K562 (cell line): ENCODE results near the gene ALG9. TPM values are rescaled to one million over a fixed set of nuclear protein-coding genes. Genes with fewer than 3 reads are reported as not detected.

Experiments used
- ATAC-seq: fragments of 200-7000 bp; cut with Tn5 transposase; 3 replicates; pipeline ENCODE4 v1.9.1; 2020; ENCODE audit warnings: moderate library complexity
- BruUV-seq: library from RNA; stranded (reverse); fragments of 400-500 nt; replicated peaks from 2 replicates; lab custom pipeline; 2021; lab: Mats Ljungman, UMichigan
- CTCF ChIA-PET: fragments of 300-600 bp; formaldehyde crosslinking; extraction: SDS; loops from one replicate; lab custom pipeline; 2021; ENCODE audit warnings: low intra/inter-chr PET ratio; lab: Yijun Ruan, JAX
- POLR2A ChIA-PET: fragments of 300-600, 350-650 bp; sonication (Branson Sonifier 250); formaldehyde crosslinking; extraction: SDS; loops from one replicate; lab custom pipeline; 2021; ENCODE audit warnings: antibody characterized with exemption, inconsistent platforms; lab: Yijun Ruan, JAX
- DNase-seq, 4 experiments: peaks; one replicate each; pipeline versions ENCODE4 v3.0.0 to v3.0.0-alpha.2; 2011 to 2018; ENCODE audit warnings: low spot score in 3 of 4, mixed read lengths in 3 of 4; ENCODE audit errors: extremely low read depth in 1 of 4
- FAIRE-seq: peaks from 2 replicates; lab custom pipeline; 2011; peaks lifted over from hg19 to GRCh38; lab: Jason Lieb, UNC
- H2AFZ ChIP-seq: 2 replicates; pipeline ENCODE4 v1.6.0; 2011; ENCODE audit warnings: low read depth, low read length, control low read depth, inconsistent platforms
- H3K27ac ChIP-seq: fragments of 200-600 bp; 3 replicates; pipeline ENCODE4 v1.8.0; 2011; ENCODE audit warnings: low read depth, mild to moderate bottlenecking, control low read depth, inconsistent platforms, low read length, moderate library complexity, mixed read lengths; ENCODE audit errors: extremely low read depth
- H3K27me3 ChIP-seq, 2 experiments: fragments of 300-600 bp in 1 of 2; 2 replicates in 1 of 2; 3 replicates in 1 of 2; pipeline versions ENCODE4 v1.6.0 to v1.8.0; 2011; ENCODE audit warnings: inconsistent platforms in 2 of 2, low read length in 2 of 2, mild to moderate bottlenecking in 1 of 2, mixed read lengths in 1 of 2, moderate library complexity in 1 of 2; ENCODE audit not compliant: control insufficient read depth in 2 of 2, insufficient read depth in 2 of 2
- H3K36me3 ChIP-seq: fragments of 300-600 bp; 3 replicates; pipeline ENCODE4 v1.8.0; 2011; ENCODE audit warnings: mild to moderate bottlenecking, low read length, inconsistent platforms; ENCODE audit not compliant: control insufficient read depth, insufficient read depth
- H3K4me1 ChIP-seq, 2 experiments: fragments of 200-600 bp in 1 of 2; replicated peaks in 1 of 2; 2 replicates in 1 of 2; 3 replicates in 1 of 2; pipeline versions ENCODE4 v1.5.1 to v1.8.0; 2011; ENCODE audit warnings: inconsistent platforms in 2 of 2, low read length in 2 of 2, mild to moderate bottlenecking in 1 of 2, mixed read lengths in 1 of 2, moderate library complexity in 1 of 2; ENCODE audit not compliant: control insufficient read depth in 2 of 2, insufficient read depth in 2 of 2
- H3K4me2 ChIP-seq: 2 replicates; pipeline ENCODE4 v1.6.1; 2011; ENCODE audit warnings: low read length, control low read depth, inconsistent platforms, mixed read lengths; ENCODE audit not compliant: insufficient read depth
- H3K4me3 ChIP-seq: fragments of 200-600 bp; sonication (generic), shearing (Covaris generic); 2 replicates; pipeline ENCODE4 v1.5.1; 2016; ENCODE audit warnings: control low read depth, inconsistent platforms
- H3K79me2 ChIP-seq: fragments of 200-600 bp; 3 replicates; pipeline ENCODE4 v1.8.0; 2011; ENCODE audit warnings: low read length, inconsistent platforms; ENCODE audit not compliant: control insufficient read depth, insufficient read depth
- H3K9ac ChIP-seq, 2 experiments: 2 replicates each; pipeline versions ENCODE4 v1.6.0 to v1.6.1; 2011; ENCODE audit warnings: low read depth in 2 of 2, low read length in 2 of 2, control low read depth in 1 of 2, inconsistent platforms in 1 of 2, mild to moderate bottlenecking in 1 of 2, mixed read lengths in 1 of 2; ENCODE audit not compliant: insufficient read depth in 1 of 2
- H3K9me1 ChIP-seq: one replicate; pipeline ENCODE4 v1.6.0; 2011; ENCODE audit warnings: inconsistent platforms, mild to moderate bottlenecking, low read length, moderate library complexity; ENCODE audit not compliant: control insufficient read depth, insufficient read depth
- H3K9me3 ChIP-seq: replicated peaks from 2 replicates; pipeline ENCODE4 v1.5.1; 2011; ENCODE audit warnings: low read depth, low read length, inconsistent platforms; ENCODE audit not compliant: control insufficient read depth, insufficient read depth
- H4K20me1 ChIP-seq: replicated peaks from 2 replicates; pipeline ENCODE4 v1.6.1; 2011; ENCODE audit warnings: low read length, inconsistent platforms, mixed read lengths; ENCODE audit not compliant: control insufficient read depth, insufficient read depth
- GTF2A2 ChIP-seq: IDR thresholded peaks from 2 replicates; pipeline ENCODE4 v1.6.1; 2016; ENCODE audit warnings: mild to moderate bottlenecking, missing genetic modification characterization, missing compliant biosample characterization
- HBP1 ChIP-seq: fragments of 450-650 bp; formaldehyde crosslinking; IDR thresholded peaks from 2 replicates; pipeline ENCODE4 v1.4.0; 2022; ENCODE audit warnings: missing genetic modification characterization
- KLF6 ChIP-seq: fragments of 250-450 bp; sonication (Bioruptor Pico); IDR thresholded peaks from 2 replicates; pipeline ENCODE4 v1.4.0; 2020; ENCODE audit warnings: mild to moderate bottlenecking, moderate library complexity, borderline replicate concordance
- NFE2L1 ChIP-seq: fragments of 450-650 bp; IDR thresholded peaks from 2 replicates; pipeline ENCODE4 v1.6.1; 2016; ENCODE audit warnings: missing genetic modification characterization, low read depth, mild to moderate bottlenecking, missing compliant biosample characterization, moderate library complexity, borderline replicate concordance
- RFX1 ChIP-seq: fragments of 450-650 bp; IDR thresholded peaks from 2 replicates; pipeline ENCODE4 v1.6.1; 2016; ENCODE audit warnings: mild to moderate bottlenecking, moderate library complexity
- TAF1 ChIP-seq: IDR thresholded peaks from 2 replicates; pipeline ENCODE4 v1.6.1; 2011; ENCODE audit warnings: mild to moderate bottlenecking, low read length, moderate library complexity; ENCODE audit not compliant: insufficient read depth, control insufficient read depth, severe bottlenecking; ENCODE audit errors: extremely low read depth
- TARDBP ChIP-seq: fragments of 450-650 bp; IDR thresholded peaks from 2 replicates; pipeline ENCODE4 v1.6.1; 2016
- TEAD2 ChIP-seq: fragments of 450-650 bp; IDR thresholded peaks from 2 replicates; pipeline ENCODE4 v1.6.1; 2016; ENCODE audit warnings: missing genetic modification characterization, control low read depth, missing compliant biosample characterization
- ZHX1 ChIP-seq: fragments of 150-350 bp; conservative IDR thresholded peaks from 2 replicates; pipeline ENCODE4 v1.6.1; 2014; ENCODE audit warnings: low read length
- ZNF217 ChIP-seq: sonication (generic); formaldehyde crosslinking; IDR thresholded peaks from 2 replicates; pipeline ENCODE4 v1.8.0; 2022; ENCODE audit warnings: mild to moderate bottlenecking, missing genetic modification reagents
- ZNF280B ChIP-seq: fragments of 250-450 bp; sonication (Bioruptor Pico); IDR thresholded peaks from 2 replicates; pipeline ENCODE4 v1.5.1; 2021; ENCODE audit warnings: mild to moderate bottlenecking
- ZNF707 ChIP-seq: fragments of 250-450 bp; sonication (Bioruptor Pico); conservative IDR thresholded peaks from 2 replicates; pipeline ENCODE4 v1.8.0; 2022; ENCODE audit warnings: inconsistent platforms, mild to moderate bottlenecking, moderate library complexity
- ZNF778 ChIP-seq: fragments of 450-650 bp; formaldehyde crosslinking; IDR thresholded peaks from 2 replicates; pipeline ENCODE4 v1.4.0; 2020; ENCODE audit warnings: mild to moderate bottlenecking, moderate library complexity
- ZNF830 ChIP-seq: fragments of 250-450 bp; sonication (Bioruptor Pico); IDR thresholded peaks from 2 replicates; pipeline ENCODE4 v1.5.0; 2021; ENCODE audit warnings: mild to moderate bottlenecking
- WGBS: fragments of 100-300 bp; shearing (Covaris generic); methylation state at CpG from one replicate; pipeline ENCODE4 v1.1.6; 2016; ENCODE audit warnings: low coverage, mixed read lengths; ENCODE audit not compliant: insufficient coverage; ENCODE audit errors: missing lambda C conversion rate; 5-methylcytosine and 5-hydroxymethylcytosine counted together
- in situ Hi-C: fragments of 300-500 bp; cut with MboI; formaldehyde crosslinking; loops from 4 replicates; pipeline ENCODE4 v1.15.0; 2018; ENCODE audit warnings: inconsistent platforms, mixed read lengths
- intact Hi-C: fragments of 100-400 bp; cut with micrococcal nuclease; formaldehyde crosslinking; loops from 2 replicates; pipeline ENCODE4 v1.14.2; 2022
- polyA plus RNA-seq, 8 experiments: library from polyadenylated mRNA; depleted of rRNA in 4 of 8; stranded (reverse) in 5 of 8; unstranded in 3 of 8; fragments of >200 nt; fragmentation: Nextera tagmentation in 2 of 8; fragmentation: Illumina TruSeq in 1 of 8; extraction: Ambion mirVana in 2 of 8; extraction: Trizol in 1 of 8; gene quantifications; 2 replicates each; pipeline versions ENCODE4 v1.2.1 to v1.2.3, GENCODE V29; 2011 to 2014; ENCODE audit warnings: inconsistent platforms in 1 of 8, missing spikeins in 1 of 8
- total RNA-seq, 7 experiments: library from RNA; depleted of rRNA in 6 of 7; stranded (reverse); fragments of >200 nt in 6 of 7; fragmentation: Illumina TruSeq in 2 of 7; extraction: Trizol in 2 of 7; gene quantifications; 2 replicates each; pipeline versions ENCODE4 v1.2.1 to v1.2.3, GENCODE V29; 2011 to 2021; ENCODE audit warnings: low replicate concordance in 1 of 7
- TF ChIP-seq, protein P1 (sequence below): fragments of 150-350 bp; IDR thresholded peaks from 2 replicates; pipeline ENCODE4 v1.6.1; 2014; ENCODE audit warnings: low read depth, mild to moderate bottlenecking, low read length, borderline replicate concordance

Gene ALG9
- total and polyA plus RNA-seq, 9 of the 15 experiments (the other 6 are each of a cell fraction or from before 2014, with no cell fraction given): 11.5 to 40.5 (median 24.9) TPM

- no peak overlapping the region for H3K27ac ChIP-seq
- intact Hi-C loops: no loop called here
- H3K9ac ChIP-seq: no peak overlapping the region
- DNase-seq (no peak), ATAC-seq (no peak), FAIRE-seq (no peak)
- no peaks in the 10 kb centered on the region for H3K79me2 ChIP-seq
- no peak overlapping the region for H3K4me2 ChIP-seq
- no peaks in the 10 kb centered on the region for H4K20me1 ChIP-seq
- H3K9me3 ChIP-seq: no peaks in the 10 kb centered on the region
- no peaks in the 10 kb centered on the region for H3K27me3 ChIP-seq
- no TSS peak for BruUV-seq
- POLR2A ChIA-PET: no interaction called here
- 67% methylated on average over 2 of the region's 2 CpGs for WGBS
- CTCF ChIA-PET: no interaction called here
- in situ Hi-C loops: no loop called here
- no peak overlapping the region for H2AFZ ChIP-seq
- no peaks in the 10 kb centered on the region; a peak in 1 of 5 replicates for H3K4me1 ChIP-seq
- H3K9me1 ChIP-seq: no peaks in the 10 kb centered on the region
- H3K4me3 ChIP-seq: no peak overlapping the region
- peaks cover 77% of the 10 kb centered on the region for H3K36me3 ChIP-seq
- no peak for TF ChIP-seq ZNF217
- no peak for TF ChIP-seq ZNF830 (CRISPR knock-in tag)
- TF ChIP-seq ZNF778 (CRISPR knock-in tag): no peak
- no peak for TF ChIP-seq GTF2A2
- TF ChIP-seq ZNF707 (CRISPR knock-in tag): no peak
- TF ChIP-seq, protein P1, sequence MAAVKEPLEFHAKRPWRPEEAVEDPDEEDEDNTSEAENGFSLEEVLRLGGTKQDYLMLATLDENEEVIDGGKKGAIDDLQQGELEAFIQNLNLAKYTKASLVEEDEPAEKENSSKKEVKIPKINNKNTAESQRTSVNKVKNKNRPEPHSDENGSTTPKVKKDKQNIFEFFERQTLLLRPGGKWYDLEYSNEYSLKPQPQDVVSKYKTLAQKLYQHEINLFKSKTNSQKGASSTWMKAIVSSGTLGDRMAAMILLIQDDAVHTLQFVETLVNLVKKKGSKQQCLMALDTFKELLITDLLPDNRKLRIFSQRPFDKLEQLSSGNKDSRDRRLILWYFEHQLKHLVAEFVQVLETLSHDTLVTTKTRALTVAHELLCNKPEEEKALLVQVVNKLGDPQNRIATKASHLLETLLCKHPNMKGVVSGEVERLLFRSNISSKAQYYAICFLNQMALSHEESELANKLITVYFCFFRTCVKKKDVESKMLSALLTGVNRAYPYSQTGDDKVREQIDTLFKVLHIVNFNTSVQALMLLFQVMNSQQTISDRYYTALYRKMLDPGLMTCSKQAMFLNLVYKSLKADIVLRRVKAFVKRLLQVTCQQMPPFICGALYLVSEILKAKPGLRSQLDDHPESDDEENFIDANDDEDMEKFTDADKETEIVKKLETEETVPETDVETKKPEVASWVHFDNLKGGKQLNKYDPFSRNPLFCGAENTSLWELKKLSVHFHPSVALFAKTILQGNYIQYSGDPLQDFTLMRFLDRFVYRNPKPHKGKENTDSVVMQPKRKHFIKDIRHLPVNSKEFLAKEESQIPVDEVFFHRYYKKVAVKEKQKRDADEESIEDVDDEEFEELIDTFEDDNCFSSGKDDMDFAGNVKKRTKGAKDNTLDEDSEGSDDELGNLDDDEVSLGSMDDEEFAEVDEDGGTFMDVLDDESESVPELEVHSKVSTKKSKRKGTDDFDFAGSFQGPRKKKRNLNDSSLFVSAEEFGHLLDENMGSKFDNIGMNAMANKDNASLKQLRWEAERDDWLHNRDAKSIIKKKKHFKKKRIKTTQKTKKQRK: no peak
- TF ChIP-seq TARDBP: no peak
- TF ChIP-seq TEAD2 (tag): no peak
- TF ChIP-seq HBP1 (CRISPR knock-in tag): no peak
- TF ChIP-seq KLF6 (CRISPR knock-in tag): no peak
- TF ChIP-seq RFX1: no peak
- no peak for TF ChIP-seq TAF1
- TF ChIP-seq NFE2L1 (tag): no peak
- no peak for TF ChIP-seq ZNF280B (CRISPR knock-in tag)
- TF ChIP-seq ZHX1: no peak
Observed at GRCh38 chr11:111741751-111742150, 129.6 kb downstream of the ALG9 start.
